Gastrocnemius medialis (tissue), 4 donors: ENCODE data around the gene RXRG. TPM values are rescaled to one million over a fixed set of nuclear protein-coding genes. Genes with fewer than 3 reads are reported as not detected.
A peak's percentile ranks its signal among the peaks of the same experiment; 100 is the strongest.

Experiments
- ATAC-seq, 2 donors: fragments of 150-250 bp; one replicate each; pipeline ENCODE4 v1.9.1; 2016
- DNase-seq, 2 donors: peaks; one replicate each; pipeline ENCODE4 v3.0.0-alpha.2; 2019
- H3K27ac ChIP-seq, 4 donors: fragments of 200-600 bp; sonication (generic); 1 replicate in 1 of 4; 2 replicates in 3 of 4; pipeline ENCODE4 v1.5.1; 2016 to 2018; ENCODE audit warnings: mild to moderate bottlenecking in 2 of 4, moderate library complexity in 1 of 4
- H3K27me3 ChIP-seq, 3 donors: fragments of 200-600 bp; sonication (generic) in 2 of 3; 1 replicate in 1 of 3; 2 replicates in 2 of 3; pipeline versions ENCODE4 v1.5.1 to v1.6.0; 2016 to 2019; ENCODE audit warnings: mild to moderate bottlenecking in 1 of 3, moderate library complexity in 1 of 3
- H3K36me3 ChIP-seq, 2 donors: fragments of 200-600 bp; sonication (generic) in 1 of 2; one replicate each; pipeline ENCODE4 v1.5.1; 2017 to 2018
- H3K4me1 ChIP-seq, 2 donors: fragments of 200-600 bp; sonication (generic) in 1 of 2; one replicate each; pipeline ENCODE4 v1.5.1; 2016 to 2017; ENCODE audit warnings: mild to moderate bottlenecking in 2 of 2
- H3K4me3 ChIP-seq, 4 donors: fragments of 200-600 bp; sonication (generic) in 3 of 4; 1 replicate in 1 of 4; 2 replicates in 3 of 4; pipeline ENCODE4 v1.5.1; 2016 to 2019; ENCODE audit warnings: mild to moderate bottlenecking in 2 of 4
- H3K9me3 ChIP-seq, 3 donors: fragments of 200-600 bp; sonication (generic) in 2 of 3; 1 replicate in 1 of 3; 2 replicates in 2 of 3; pipeline ENCODE4 v1.5.1; 2016 to 2019
- POLR2A ChIP-seq, 2 donors: fragments of 450-650 bp; IDR thresholded peaks; one replicate each; pipeline ENCODE4 v1.6.1; 2017; ENCODE audit warnings: antibody characterized with exemption in 2 of 2, mild to moderate bottlenecking in 2 of 2, moderate library complexity in 2 of 2
- in situ Hi-C, 4 donors: fragments of 200-750 bp; cut with MboI; loops; one replicate each; pipeline versions ENCODE4 v1.15.0 to v1.8.0; 2017; ENCODE audit warnings: low sequenced_read_pairs in 4 of 4
- intact Hi-C: fragments of 100-400 bp; cut with DNase I; formaldehyde crosslinking; loops from one replicate; pipeline ENCODE4 v1.15.1; 2023; ENCODE audit warnings: low total_unique reads
- total RNA-seq, 4 donors: library from RNA; depleted of rRNA; stranded (reverse); fragments of >200 nt; gene quantifications; one replicate each; pipeline versions ENCODE4 v1.1.0 to v1.2.3, GENCODE V29; 2016
- TF ChIP-seq, protein P1 (sequence below), 5 experiments: fragments of 450-650 bp in 3 of 5; fragments of 200-600 bp in 2 of 5; sonication (generic) in 2 of 5; IDR thresholded peaks in 4 of 5; conservative IDR thresholded peaks in 1 of 5; 1 replicate in 4 of 5; 2 replicates in 1 of 5; pipeline ENCODE4 v1.5.1; 2016 to 2019; ENCODE audit warnings: antibody characterized with exemption in 5 of 5, mild to moderate bottlenecking in 3 of 5, moderate library complexity in 3 of 5

The RXRG gene
- total RNA-seq, 4 donors from 2014 or later, result 4.2 to 15.9 (median 6.0) TPM

DNA sequence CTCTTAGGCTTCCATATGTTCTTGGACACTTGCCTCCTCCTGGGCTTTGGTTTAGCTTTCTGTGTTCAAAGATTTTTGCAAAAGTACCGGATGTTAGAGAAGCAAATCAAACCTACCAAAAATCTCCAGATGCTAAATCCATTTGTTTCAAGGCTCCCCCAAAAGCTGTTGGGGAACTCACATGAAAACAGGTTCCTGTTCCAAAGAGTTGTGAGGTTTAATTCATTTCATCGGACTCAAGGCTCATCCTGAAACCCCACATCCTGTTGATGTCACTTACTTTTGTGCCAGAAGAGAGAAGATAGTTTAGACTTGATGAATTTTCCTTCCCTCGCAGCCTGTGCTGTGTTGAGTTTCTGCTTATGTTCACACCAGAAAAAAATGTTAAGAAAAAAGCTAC is 41.7 kb upstream of the RXRG start:
- Histone ChIP-seq H3K36me3 (no peaks in the 10 kb centered on the region), H3K4me3 (no peak overlapping the region), H3K27me3 (no peaks in the 10 kb centered on the region), H3K4me1 (peaks cover 10 to 29% of the 10 kb centered on the region in 2 donors), H3K27ac (no peak overlapping the region), H3K9me3 (no peaks in the 10 kb centered on the region)
- TF ChIP-seq, protein P1, sequence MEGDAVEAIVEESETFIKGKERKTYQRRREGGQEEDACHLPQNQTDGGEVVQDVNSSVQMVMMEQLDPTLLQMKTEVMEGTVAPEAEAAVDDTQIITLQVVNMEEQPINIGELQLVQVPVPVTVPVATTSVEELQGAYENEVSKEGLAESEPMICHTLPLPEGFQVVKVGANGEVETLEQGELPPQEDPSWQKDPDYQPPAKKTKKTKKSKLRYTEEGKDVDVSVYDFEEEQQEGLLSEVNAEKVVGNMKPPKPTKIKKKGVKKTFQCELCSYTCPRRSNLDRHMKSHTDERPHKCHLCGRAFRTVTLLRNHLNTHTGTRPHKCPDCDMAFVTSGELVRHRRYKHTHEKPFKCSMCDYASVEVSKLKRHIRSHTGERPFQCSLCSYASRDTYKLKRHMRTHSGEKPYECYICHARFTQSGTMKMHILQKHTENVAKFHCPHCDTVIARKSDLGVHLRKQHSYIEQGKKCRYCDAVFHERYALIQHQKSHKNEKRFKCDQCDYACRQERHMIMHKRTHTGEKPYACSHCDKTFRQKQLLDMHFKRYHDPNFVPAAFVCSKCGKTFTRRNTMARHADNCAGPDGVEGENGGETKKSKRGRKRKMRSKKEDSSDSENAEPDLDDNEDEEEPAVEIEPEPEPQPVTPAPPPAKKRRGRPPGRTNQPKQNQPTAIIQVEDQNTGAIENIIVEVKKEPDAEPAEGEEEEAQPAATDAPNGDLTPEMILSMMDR (IDR thresholded peaks at IDR 0.05 in 4 of 5, conservative IDR thresholded peaks at IDR 0.05 in 1 of 5), result no peak
- no peak for TF ChIP-seq POLR2A (IDR thresholded peaks at IDR 0.05)
- intact Hi-C loops, result loop anchor here (5.0 kb wide), 1 partner anchor 39 kb away; the partner anchor contains the start of gene RXRG
- in situ Hi-C loops, result no loop called here
- no peak for ATAC-seq
- no peak for DNase-seq

DNA sequence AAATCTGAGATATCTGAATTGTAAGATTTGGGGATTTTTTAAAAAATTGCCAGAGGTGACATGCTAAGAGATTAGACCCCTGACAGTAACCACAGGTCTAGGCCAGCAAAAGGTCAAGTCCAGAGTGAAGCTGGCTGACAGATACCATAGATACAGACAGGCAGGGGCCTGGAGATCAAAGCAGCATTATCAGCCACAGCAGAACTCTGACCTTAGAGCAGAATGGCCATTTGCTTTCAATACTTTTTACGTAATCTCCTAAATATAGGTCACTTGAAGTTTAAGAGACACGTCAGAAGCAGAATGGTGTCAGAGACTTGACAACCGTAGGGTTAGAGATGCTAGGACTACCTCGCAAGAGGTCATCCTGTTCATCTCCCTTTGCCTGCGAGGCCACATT is 40.8 kb upstream of the RXRG start:
- in situ Hi-C loops, result no loop called here
- intact Hi-C loops, result loop anchor here (5.0 kb wide), 1 partner anchor 38 kb away; the partner anchor contains the start of gene RXRG
- TF ChIP-seq, protein P1 (IDR thresholded peaks at IDR 0.05 in 4 of 5, conservative IDR thresholded peaks at IDR 0.05 in 1 of 5), result no peak
- TF ChIP-seq POLR2A (IDR thresholded peaks at IDR 0.05), result no peak
- peaks cover 10 to 29% of the 10 kb centered on the region in 2 donors for H3K4me1 ChIP-seq
- no peak overlapping the region for H3K4me3 ChIP-seq
- ATAC-seq (no peak), DNase-seq (no peak)
- H3K27ac ChIP-seq, result no peak overlapping the region
- no peaks in the 10 kb centered on the region for H3K9me3 ChIP-seq
- H3K36me3 ChIP-seq, result no peaks in the 10 kb centered on the region
- H3K27me3 ChIP-seq, result no peaks in the 10 kb centered on the region

DNA sequence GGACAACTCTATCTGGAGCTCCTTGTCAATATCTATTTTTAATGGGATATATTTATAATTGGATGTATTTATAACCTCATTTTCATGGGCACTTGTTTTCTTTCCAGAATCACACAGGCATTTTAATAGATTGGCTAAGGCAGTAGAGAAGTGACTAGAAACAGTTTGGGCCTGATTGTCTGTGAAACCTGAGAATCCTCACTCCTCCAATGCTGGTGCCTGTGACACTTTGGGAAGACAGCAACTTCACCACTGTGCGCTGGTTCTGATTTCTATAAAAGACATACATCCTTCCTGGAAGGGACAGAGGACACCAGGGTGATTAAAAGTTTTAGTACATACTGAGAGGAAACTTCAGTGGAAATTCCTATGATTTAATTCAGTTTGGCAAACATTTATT is 39.6 kb upstream of the RXRG start:
- Histone ChIP-seq H3K9me3 (no peaks in the 10 kb centered on the region), H3K4me3 (no peak overlapping the region), H3K36me3 (no peaks in the 10 kb centered on the region), H3K4me1 (peaks cover 10 to 20% of the 10 kb centered on the region in 2 donors), H3K27ac (peak overlapping the region; percentile 42 to 64 (median 52)), H3K27me3 (no peaks in the 10 kb centered on the region)
- ATAC-seq, result peak; percentile 74 to 80
- no peak for TF ChIP-seq POLR2A (IDR thresholded peaks at IDR 0.05)
- TF ChIP-seq, protein P1 (IDR thresholded peaks at IDR 0.05 in 4 of 5, conservative IDR thresholded peaks at IDR 0.05 in 1 of 5), result no peak
- in situ Hi-C loops, result no loop called here
- intact Hi-C loops, result no loop called here
- no peak for DNase-seq

DNA sequence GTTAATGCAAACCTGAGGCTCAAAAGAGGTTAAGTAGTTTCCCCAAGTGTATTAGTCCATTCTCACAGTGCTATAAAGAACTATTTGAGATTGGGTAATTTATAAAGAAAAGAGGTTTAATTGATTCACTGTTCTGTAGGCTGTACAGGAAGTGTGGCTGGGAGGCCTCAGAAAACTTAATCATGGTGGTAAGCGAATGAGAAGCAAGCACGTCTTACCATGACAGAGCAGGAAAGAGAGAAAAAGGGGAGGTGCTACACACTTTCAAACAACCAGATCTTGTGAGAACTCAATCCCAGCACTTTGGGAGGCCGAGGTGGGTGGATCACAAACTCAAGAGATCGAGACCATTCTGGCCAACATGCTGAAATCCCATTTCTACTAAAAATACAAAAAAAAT is 38.5 kb upstream of the RXRG start:
- H3K9me3 ChIP-seq, result no peaks in the 10 kb centered on the region
- ATAC-seq, result no peak

More for the DNA sequence above, 38.5 kb upstream of the RXRG start:
- H3K4me3 ChIP-seq, result no peak overlapping the region
- H3K27ac ChIP-seq, result no peak overlapping the region
- no peaks in the 10 kb centered on the region for H3K36me3 ChIP-seq
- no peak for TF ChIP-seq POLR2A (IDR thresholded peaks at IDR 0.05)
- TF ChIP-seq, protein P1 (IDR thresholded peaks at IDR 0.05 in 4 of 5, conservative IDR thresholded peaks at IDR 0.05 in 1 of 5), result no peak
- in situ Hi-C loops, result no loop called here
- intact Hi-C loops, result no loop called here
- H3K27me3 ChIP-seq, result no peaks in the 10 kb centered on the region
- H3K4me1 ChIP-seq, result peaks cover 10 to 20% of the 10 kb centered on the region in 2 donors
- no peak for DNase-seq
